HG03378 (cell line): ENCODE data around the gene DMPK.

Experiments
- ATAC-seq: cut with Tn5 transposase; IDR thresholded peaks from one replicate; pipeline ENCODE4 v1.9.1; 2021; ENCODE audit warnings: mild to moderate bottlenecking, moderate library complexity; ENCODE audit not compliant: unreplicated experiment

DMPK gene, protein sequence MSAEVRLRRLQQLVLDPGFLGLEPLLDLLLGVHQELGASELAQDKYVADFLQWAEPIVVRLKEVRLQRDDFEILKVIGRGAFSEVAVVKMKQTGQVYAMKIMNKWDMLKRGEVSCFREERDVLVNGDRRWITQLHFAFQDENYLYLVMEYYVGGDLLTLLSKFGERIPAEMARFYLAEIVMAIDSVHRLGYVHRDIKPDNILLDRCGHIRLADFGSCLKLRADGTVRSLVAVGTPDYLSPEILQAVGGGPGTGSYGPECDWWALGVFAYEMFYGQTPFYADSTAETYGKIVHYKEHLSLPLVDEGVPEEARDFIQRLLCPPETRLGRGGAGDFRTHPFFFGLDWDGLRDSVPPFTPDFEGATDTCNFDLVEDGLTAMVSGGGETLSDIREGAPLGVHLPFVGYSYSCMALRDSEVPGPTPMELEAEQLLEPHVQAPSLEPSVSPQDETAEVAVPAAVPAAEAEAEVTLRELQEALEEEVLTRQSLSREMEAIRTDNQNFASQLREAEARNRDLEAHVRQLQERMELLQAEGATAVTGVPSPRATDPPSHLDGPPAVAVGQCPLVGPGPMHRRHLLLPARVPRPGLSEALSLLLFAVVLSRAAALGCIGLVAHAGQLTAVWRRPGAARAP

DNA sequence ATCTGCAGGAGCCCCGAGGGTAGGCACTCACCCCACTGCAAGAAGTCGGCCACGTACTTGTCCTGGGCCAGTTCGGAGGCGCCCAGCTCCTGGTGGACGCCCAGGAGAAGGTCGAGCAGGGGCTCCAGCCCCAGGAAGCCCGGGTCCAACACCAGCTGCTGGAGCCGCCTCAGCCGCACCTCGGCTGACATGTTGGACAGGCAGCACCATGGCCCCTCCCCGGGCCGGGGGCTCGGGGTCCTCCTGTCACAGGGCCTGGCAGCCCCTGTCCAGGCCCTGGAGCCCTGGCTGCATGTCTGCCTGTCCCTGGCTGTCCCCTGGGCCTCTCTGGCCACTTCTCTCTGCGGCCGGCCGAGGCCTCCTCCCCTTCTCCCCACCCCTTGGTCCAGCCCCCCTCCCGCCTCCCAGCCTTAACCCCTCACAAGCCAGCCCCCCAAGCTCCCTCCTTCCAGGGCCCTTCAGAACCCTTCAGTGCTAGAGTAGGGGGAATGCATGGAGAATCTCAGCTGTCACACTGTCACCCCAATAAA, at the start of gene DMPK:
Gene DMPK, minus strand, starts transcription at position 329 of the 530 bp plus-strand sequence. Its CDS starts 138 bp downstream, at position 191.
- ATAC-seq: no peak

DNA sequence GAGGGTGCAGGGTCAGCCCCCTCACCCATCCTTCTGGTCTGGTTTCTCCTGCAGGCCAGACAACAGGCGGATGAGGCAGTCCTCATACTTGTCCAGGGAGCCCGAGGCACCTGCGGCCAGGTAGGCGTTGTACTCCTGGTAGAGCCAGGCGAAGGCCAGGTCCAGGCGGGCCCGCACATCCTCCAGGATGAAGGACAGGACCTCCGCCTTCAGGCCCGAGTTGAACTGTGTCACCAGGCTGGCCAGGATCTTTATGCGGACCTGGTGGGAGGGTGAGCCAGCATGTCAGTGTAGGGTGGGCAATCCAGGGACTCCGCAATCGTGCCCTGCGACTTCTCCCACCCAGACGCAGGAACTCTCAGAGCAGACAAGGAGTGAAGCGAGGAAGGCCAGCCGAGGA, 46.7 kb upstream of the DMPK start:
- no peak for ATAC-seq

DNA sequence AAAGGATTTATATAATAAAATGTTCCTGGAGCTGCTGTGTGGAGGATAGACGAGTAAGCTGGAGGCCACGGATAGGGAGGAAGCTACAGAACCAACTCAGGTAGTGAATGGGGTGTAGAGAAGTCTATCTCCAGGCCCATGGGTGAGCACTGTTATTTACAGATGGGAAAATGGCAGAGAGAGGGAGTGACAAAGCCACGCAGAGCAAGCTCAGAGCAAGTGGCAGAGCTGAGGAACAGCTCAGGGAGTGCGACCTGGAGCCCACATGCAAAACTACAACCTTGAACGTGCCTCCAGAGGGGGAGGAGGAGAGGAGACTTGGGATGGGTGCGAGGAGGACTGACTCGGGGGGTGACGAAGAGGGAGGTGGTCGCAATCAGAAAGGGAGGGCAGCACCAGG, 46.2 kb upstream of the DMPK start:
- ATAC-seq: no peak

DNA sequence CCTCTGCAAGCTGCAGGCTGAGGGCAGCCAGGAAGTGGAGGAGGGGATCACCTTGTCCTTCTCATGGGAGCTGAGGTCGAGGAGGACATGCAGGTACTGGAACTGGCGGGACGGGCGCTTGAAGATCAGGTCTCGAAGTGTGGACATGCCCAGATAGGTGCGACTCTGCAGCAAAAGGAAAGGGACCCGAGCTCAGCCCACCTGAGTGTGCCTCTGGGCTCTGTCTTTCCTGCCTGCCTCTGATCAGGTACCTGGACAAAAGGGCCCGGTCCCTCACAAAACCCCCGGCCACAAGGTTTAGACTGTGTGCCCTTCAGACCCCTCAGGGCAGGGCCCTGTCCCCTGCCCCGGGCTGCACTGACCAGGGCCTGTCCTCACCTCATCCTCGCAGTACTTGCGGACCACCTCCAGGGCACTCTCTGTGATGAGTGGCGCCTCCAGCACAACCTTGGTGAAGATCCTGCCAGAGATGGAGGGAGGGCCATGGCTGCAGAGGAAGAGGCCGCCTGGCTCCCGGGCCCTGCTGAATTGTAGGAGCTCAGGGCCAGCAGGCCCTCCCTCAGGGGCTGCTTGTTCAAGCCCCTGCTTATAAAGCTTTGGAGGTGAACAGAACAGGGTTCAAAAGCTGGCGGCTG, 45.3 kb upstream of the DMPK start:
- no peak for ATAC-seq

DNA sequence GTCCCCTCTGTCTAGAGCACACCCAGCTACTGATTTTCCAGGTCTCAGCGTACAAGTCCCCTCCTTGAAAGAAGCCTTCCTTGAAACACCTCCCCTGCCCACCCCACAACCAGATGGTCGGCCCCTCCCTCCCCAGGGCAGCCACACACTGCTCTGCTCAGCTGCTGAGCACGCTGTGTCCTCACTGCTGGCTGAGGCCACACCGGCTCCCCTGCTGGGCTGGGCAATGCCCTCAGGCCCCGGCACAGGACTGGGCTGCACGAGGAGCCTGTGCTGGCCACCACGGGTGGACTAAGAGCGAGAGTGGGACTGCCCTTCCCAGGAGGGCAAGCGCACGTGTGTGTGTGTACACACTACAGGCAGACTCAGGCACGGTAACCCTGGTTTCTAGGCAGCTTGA, 44.6 kb upstream of the DMPK start:
- no peak for ATAC-seq

DNA sequence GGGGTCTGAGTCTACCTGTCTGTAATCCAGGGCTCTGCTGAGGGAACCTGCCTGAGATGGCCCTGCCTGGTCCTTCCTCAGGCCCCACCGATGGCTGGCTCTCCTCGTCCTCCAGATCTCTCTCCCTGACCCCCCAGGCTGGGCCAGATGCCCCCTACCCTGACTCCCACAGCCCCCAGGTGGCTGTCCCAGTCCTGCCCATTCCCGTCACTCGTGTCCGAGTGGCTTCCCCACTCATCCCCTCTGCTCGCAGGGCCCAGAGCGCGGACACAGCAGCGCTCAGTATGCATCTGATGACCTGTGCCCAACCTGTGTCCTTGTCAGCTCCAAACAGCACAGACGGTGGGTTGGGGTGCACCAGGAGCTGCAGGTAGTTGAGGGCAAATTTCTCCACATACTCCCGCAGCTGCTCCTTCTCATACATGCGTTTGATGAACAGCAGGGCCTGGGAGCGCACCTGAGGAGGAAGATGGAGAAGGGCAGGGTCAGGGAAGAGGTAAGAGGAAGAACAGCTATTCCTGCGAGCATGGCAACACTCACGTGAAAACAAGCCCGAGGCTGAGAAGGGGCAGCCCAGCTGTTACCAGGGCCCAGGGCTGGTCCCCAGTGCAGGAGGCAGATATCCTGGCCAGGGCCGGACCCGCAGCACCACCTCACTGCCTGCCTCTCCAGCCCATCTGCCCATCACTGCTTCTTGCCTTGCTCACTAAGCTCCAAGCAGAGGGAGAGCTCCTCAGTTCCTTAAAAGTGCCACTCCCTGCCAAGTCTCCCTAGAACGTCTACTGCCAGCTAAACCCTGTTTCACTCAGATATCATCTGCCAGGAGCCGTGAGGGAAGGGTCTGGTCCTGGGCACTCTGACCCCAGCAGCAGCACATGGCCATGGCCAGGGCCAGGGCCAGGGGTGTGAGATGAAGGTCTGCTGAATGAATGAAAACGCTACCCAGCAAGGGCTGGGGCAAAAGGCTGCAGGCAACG, 43.9 kb upstream of the DMPK start:
- ATAC-seq: no peak

DNA sequence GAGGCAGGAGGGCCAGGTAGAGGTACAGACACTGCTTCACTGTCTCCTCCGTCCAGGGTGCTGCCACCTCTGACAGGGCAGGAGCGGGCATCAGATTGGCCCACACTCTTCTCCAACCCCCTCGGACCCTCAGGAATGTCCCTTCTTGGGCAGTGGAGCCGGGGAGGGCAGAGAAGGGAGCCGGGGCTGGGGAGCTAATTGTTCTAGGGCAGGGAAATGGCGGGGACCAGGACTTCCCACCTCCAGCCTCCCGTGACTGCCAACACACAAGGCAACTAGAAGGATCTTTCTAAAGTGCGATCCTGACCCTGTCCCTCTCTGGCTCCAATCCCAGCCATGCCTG, 42.9 kb upstream of the DMPK start:
- ATAC-seq: no peak

DNA sequence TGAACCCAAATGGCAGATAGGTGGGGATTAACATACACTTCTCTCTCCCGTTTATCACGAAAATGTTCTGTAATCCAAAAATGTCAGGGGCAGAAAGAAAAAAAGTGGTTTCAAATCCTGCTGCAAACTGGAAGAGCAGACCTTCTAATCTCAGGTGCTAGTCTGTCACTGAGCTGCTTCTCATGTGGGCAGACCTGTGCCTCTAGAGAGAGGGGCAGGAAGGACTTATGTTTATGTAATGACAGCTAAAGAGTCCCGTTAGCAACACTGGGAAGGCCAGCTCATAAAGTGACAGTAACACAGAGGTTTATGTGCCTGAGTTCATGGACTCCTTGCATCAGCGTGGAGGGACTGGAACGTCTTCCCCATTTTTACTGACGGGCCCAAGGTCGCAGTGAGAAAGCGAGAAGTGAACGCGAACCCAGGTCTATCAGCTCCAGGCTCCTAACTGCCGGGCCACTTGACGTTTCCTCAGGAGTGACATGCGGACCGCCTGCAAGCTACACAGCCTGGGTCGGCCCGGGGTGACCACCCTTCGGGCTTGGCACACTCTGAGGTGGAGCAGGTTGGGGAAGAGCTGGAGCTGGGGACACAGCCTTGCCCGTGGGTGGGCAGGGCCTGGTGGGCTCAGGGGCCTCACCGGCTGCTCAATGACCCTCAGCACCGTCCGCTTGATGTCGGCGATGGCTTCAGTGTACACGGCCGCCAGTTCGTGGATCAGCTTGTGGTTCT, 42.4 kb upstream of the DMPK start:
- no peak for ATAC-seq

DNA sequence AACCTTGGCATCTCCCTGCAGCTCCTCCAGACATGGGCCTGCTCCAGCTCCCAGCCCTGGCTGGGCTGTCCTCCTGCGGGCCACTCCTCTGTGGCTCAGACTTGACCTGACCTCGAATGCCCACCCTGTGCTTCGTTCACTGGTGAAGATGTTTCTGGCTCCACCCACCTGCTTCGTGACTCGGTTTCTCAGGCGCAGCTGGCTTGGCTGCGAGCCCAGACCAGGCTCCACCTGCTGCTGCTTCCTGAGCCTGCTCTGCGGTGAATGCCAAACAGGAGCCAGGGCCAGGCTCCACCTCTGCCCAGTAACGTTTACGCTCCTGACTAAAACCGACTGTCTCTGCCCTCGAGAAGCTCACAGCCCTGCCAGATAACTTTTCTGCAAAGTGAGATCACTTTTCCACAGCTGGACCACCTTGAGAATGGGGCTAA, 41.8 kb upstream of the DMPK start:
- no peak for ATAC-seq

DNA sequence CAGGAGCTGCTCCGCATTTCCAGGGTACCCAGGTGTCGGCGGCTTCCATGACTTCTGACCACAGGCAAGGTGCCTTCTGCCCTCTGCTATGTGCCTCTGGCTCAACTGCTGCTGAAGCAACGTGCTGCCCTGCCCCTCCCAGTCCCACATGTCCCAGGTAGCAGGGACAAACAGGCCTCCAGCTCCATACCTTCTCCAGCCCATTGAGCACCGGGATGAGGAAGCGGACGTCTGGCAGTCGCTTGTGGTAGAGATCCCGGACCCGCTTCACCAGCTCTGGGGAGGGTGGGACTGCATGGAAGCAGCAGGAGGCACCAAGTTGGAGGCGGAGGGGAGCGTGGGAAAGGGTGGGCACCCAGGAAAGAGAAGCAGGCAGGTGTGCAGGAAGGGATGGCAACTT, 40.9 kb upstream of the DMPK start:
- ATAC-seq: no peak

DNA sequence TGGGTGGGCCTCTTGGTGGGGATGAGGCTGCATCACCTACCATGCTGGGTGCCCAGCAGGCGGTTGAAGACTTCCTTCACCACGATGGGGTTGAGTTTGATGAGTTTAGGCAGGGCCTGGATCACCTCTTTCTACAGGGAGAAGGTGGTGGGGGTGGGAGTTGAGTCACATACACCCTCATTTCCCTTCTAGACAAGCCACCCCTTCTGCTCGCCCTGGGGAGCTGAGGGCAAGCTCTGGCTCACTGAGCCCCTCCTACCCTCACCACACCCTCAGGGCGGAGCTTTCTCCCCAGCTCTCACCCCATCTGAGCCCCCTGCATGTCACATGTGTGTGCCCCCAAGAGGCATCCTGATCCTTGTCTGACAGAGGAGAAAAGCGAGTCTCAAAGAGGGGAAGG, 40.4 kb upstream of the DMPK start:
- ATAC-seq: no peak

DNA sequence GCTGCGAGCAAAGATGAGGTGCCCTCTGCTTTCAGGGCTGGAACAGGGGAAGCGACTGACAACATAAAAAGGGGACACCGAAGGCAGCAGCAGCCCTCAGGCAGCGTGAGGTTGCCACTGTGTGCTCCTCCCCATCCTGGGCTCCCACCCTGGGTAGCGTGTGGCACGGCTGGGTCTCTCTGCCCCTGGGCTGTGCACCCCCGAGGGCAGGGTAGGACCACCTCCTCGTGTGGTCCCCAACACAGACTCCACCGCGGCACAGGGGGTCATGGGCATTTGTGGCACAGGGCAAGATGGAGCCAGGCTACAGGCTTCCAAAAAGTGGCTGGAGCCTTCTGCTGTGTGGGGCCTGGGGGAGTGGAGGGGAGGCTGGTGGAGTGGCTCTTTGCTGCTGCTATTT, 39.3 kb upstream of the DMPK start:
- no peak for ATAC-seq

DNA sequence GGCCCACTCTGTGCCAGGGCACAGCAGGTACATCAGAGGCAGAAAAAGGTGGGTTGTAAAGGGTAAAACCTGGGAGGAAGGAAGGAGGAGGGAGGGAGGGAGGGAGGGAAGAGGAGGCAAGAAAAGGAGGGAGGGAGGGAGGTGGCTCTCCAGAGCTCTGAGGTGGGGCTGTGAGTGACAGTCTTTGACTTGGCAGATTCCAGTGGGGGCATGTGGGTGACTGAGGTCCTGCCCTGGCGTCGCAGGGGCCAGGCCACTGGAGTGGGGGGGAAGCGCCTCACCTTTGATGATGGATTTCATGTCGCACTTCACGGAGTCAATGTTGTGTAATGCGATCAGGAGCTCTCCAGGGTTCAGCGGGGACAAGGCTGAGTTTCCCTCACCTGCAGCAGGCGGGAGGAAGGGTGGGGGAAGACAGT, 38.8 kb upstream of the DMPK start:
- ATAC-seq: no peak

DNA sequence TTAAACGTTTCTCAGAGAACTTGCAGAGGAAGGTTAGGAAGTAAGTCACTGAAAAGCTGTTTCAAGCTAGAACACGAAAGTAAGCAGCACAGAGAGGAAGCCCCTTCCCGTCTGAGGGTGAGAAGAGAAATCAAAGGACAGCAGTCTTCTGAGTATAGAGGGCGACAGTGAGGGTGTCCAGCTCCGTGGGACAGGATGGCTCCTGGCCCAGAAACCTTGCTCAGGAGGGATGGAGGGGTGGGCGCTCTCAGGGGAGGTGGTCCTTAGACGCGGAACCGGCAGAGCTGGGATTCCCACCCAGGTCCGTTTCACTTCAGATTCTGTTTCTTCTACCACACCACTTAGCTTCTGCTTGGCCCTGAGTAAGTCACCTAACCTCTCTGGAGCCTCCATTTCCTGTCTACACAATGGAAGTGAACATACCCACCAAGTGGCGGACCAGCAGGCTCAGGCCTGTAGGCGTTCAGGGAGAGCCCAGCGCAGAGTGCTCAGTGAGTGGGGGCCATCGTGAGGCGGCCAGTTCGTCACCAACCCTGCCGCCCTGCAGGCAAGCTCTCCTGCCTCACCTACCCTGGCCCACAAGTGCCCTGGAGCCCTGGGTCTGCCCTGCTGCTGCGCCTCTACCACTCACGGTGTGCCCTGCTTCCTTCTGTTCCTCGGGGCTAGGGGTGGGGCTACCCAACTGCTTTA, 38.3 kb upstream of the DMPK start:
- no peak for ATAC-seq

DNA sequence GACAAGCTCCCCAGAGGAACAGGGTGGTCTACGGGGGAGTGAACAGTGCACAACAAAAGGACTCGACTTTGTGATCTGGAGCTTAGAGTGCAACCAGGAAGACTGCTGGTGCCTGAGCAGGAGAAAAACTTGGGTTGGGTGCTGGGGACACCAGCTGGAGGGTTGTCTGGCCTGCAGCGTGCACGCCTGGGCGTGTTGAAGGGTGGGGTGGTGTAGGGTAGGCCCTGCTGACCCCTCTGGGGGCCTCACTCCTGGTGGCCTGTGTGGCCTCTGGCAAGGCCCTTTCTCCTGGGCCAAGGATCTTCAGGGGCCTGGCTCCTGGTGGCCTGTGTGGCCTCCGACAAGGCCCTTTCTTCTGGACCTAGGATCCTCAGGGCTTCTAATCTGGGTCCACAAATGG, 37.5 kb upstream of the DMPK start:
- ATAC-seq: no peak

DNA sequence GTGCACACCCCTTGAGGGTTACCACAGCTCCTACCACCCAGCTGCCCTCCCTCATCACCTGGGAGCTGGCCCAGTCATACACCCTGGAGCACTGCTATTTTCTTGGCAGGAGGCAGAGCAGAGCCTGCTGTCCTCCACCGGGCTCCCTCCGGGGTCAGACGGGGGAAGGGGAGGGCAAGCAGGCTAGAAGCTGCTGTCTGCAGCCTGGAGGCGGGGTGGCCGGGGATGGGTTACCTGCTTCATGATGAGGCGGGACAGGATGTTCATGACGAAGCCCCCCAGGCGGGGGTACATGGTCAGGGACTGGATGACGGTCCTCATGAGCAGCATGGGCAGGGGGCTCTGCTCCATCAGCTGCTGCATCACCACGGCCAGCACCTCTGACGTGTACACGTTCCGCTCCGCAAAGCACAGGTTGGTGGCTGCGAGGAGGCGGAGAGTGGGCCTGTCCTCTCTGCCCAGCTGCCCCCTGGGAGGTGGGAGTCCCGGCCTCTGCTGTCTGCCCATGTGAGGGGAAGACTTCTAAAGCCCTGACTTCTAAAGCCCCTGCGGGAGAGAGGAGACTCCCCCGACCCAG, 35.5 kb upstream of the DMPK start:
- no peak for ATAC-seq

DNA sequence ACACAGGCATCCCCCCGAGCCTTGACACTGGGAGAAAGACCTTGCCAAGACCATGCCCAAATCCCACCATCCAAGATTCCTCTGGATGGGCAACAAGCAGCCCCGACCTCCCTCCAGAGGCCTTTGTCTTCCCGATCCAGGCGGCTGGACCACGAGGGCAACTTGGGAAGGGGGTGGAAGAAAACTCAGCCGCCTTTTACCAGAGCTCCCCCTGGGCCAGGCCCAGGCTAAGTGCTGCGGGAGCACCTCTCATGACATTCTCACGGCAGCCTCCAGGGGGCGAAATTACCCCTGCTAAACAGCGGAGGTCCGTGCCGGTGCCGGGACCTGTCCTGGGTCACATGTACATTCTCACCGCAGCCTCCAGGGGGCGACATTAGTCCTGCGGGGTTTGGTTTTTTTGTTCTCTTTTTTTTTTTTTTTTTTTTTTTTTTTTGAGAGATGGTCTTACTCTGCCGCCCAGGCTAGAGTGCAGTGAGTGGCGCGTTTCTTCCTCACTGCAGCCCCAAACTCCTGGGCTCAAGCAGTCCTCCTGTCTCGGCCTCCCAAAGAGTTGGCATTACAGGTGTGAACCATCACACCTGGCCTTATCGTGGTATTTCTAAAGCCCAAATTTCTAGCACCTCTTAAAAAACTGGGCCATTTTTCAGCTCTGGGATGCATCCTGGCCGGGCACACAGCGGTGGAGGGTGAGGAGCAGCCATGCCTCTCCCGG, 34.9 kb upstream of the DMPK start:
- peak; percentile 72 for ATAC-seq

DNA sequence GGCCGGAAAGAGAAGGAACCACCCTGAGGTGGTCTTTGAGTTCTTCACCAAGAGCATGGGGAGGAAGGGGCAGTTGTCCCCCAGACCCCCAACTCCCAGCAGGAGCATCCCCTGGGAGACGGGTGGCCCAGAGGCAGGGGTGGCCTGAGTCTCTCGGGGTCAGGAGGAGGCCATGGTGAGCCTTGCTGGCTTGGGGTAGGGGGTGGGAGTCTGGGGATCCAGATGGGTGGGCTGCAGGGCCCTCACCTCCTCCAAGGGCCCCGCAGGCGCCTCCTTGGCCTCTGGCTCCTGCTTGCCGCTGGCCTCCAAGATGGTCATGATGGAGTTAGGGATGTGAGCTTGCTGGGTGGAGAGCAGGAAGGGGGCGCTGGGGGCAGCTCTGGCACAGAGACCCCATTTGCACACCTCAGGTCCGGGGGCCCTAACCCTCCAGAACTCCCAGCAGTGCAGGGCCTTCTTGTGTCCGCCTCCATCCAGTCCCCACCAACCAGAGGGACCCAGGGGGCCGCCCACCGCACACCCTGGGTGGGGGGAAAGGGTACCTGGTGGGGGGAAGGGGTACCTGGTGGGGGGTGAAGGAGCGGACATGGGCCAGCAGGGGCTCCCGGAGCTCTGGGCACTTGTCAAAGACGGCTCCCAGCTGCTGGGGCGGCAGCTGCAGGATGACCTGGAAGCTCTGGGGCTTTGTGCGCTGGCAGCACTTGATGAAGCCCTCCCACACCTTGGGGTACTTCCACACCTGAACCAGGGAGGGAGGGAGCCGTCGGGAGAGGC, 34.1 kb upstream of the DMPK start:
- no peak for ATAC-seq
